ENCODE data around the gene EHMT1. TPM values are rescaled to one million over a fixed set of nuclear protein-coding genes. Genes with fewer than 3 reads are reported as not detected.

EHMT1 gene
- total RNA-seq, 1 experiment from 2014 or later: 35.9 TPM

DNA sequence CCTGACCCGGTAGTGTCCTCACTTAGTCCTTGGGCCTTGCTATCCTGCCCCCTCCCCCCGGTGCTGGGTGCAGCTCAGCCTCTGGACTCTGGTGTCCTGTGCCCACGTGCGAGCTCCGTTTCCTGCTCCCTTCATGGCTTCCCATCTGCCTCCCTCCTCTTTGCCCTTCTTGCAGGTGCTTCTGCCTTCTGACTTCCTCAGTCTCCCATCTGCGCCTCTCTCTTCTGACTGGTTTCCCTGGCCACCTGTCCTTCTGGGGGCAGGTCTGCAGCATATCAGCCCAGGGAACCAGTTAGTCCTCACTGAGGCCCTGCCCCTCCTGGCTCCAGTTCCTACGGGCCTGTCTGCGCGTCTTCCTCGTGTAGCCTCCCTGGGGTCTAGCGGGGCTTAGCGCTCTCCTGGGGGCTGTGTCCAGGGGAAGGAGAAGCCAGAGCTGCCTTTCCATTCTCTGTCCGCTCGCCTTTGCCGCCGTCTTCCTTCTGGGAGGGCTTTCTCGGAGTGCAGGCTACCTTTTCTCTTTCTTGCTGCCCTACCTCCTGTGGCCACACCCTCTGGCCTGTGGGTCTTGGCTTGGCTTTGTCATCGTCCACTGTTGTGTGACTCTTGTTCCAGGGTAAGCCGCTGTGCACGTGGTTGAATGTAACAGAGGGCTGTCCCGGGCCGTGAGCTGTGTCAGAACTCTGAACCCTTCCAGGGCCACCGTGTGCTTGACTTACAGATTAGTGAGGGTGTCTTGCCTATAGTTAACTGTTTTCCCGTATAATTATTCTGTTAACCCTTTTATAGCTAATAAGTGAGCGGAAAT lies 51.8 kb downstream of the EHMT1 start:
- DNase-seq: no peak
- Histone ChIP-seq H3K4me1 (ENCODE audit: low read length) (peaks cover 45% of the 10 kb centered on the region), H3K27me3 (ENCODE audit: low read length) (no peaks in the 10 kb centered on the region), H3K4me2 (ENCODE audit: low read depth, low read length, poor library complexity, severe bottlenecking) (no peak overlapping the region), H3K9me3 (ENCODE audit: low read length) (no peaks in the 10 kb centered on the region), H3K4me3 (ENCODE audit: low read length) (no peak overlapping the region), H3K27ac (ENCODE audit: low read length) (no peak overlapping the region), H2AFZ (ENCODE audit: low read length) (no peak overlapping the region), H3K9me2 (replicated peaks; ENCODE audit: insufficient read depth, low read length) (no peaks in the 10 kb centered on the region), H3K79me2 (ENCODE audit: low read length) (peaks cover 85% of the 10 kb centered on the region), H3K36me3 (ENCODE audit: insufficient read depth, low read length) (0 out of 2 replicates have a peak, but pooled peaks cover 4% of the 10 kb centered on the region), H4K20me1 (ENCODE audit: insufficient read depth, low read depth, low read length) (peaks cover 14% of the 10 kb centered on the region), H3K9ac (ENCODE audit: low read length) (no peak overlapping the region)

DNA sequence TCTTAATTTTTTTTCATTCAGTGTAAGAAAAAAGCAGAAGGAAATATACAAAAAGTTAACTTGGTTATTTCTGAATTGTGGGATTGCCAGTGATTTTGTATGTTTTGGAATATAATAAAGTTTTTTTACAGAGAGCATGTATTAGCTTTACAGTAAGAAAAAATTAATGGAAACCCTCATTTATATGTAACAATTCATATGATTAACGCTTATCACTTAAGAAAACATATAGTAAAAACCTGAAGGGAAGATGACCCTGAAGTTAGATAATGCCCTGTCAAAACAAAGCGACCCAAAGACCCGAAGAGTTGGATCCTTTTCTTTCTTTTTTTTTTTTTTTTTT lies 52.4 kb downstream of the EHMT1 start:
- H3K27ac ChIP-seq (ENCODE audit: low read length): no peak overlapping the region
- no peak overlapping the region for H3K9ac ChIP-seq (ENCODE audit: low read length)
- no peak overlapping the region for H2AFZ ChIP-seq (ENCODE audit: low read length)
- 0 out of 2 replicates have a peak, but pooled peaks cover 1% of the 10 kb centered on the region for H3K36me3 ChIP-seq (ENCODE audit: insufficient read depth, low read length)
- no peaks in the 10 kb centered on the region for H3K27me3 ChIP-seq (ENCODE audit: low read length)
- peaks cover 39% of the 10 kb centered on the region for H3K4me1 ChIP-seq (ENCODE audit: low read length)
- no peak overlapping the region for H3K4me3 ChIP-seq (ENCODE audit: low read length)
- H3K79me2 ChIP-seq (ENCODE audit: low read length): peaks cover 81% of the 10 kb centered on the region
- H3K9me3 ChIP-seq (ENCODE audit: low read length): no peaks in the 10 kb centered on the region
- no peaks in the 10 kb centered on the region for H3K9me2 ChIP-seq (replicated peaks; ENCODE audit: insufficient read depth, low read length)
- no peak overlapping the region for H3K4me2 ChIP-seq (ENCODE audit: low read depth, low read length, poor library complexity, severe bottlenecking)
- no peak for DNase-seq
- H4K20me1 ChIP-seq (ENCODE audit: insufficient read depth, low read depth, low read length): peaks cover 14% of the 10 kb centered on the region

DNA sequence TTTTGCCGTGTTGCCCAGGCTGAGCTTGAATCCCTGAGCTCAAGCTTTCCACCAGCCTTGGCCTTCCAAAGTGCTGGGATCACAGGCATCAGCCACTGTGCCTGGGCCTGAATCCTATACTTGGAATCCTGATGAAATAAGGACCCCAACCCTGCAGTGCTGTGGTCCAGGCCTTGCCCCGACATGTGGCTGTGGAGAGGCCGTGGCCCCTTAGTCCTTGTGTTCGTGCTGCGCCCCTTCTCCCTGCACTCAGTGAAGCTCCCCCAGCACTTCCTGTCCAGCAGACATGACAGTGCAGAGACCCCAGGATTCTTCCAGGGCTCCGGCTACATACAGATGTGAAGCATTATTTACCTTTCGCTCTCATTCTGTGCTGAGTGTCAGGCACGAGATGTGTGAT lies 52.9 kb downstream of the EHMT1 start:
- no peaks in the 10 kb centered on the region for H3K9me2 ChIP-seq (replicated peaks; ENCODE audit: insufficient read depth, low read length)
- DNase-seq: no peak
- H4K20me1 ChIP-seq (ENCODE audit: insufficient read depth, low read depth, low read length): peaks cover 10% of the 10 kb centered on the region; the same call in 1 of the 2 replicates
- H3K4me3 ChIP-seq (ENCODE audit: low read length): no peak overlapping the region
- peaks cover 34% of the 10 kb centered on the region for H3K4me1 ChIP-seq (ENCODE audit: low read length)
- peaks cover 81% of the 10 kb centered on the region for H3K79me2 ChIP-seq (ENCODE audit: low read length)
- no peak overlapping the region for H2AFZ ChIP-seq (ENCODE audit: low read length)
- H3K36me3 ChIP-seq (ENCODE audit: insufficient read depth, low read length): no peaks in the 10 kb centered on the region
- H3K9me3 ChIP-seq (ENCODE audit: low read length): no peaks in the 10 kb centered on the region
- 0 out of 2 replicates have a peak overlapping the region, but pooled peaks have one; percentile 8 for H3K27ac ChIP-seq (ENCODE audit: low read length)
- H3K9ac ChIP-seq (ENCODE audit: low read length): no peak overlapping the region
- H3K4me2 ChIP-seq (ENCODE audit: low read depth, low read length, poor library complexity, severe bottlenecking): no peak overlapping the region
- no peaks in the 10 kb centered on the region for H3K27me3 ChIP-seq (ENCODE audit: low read length)

DNA sequence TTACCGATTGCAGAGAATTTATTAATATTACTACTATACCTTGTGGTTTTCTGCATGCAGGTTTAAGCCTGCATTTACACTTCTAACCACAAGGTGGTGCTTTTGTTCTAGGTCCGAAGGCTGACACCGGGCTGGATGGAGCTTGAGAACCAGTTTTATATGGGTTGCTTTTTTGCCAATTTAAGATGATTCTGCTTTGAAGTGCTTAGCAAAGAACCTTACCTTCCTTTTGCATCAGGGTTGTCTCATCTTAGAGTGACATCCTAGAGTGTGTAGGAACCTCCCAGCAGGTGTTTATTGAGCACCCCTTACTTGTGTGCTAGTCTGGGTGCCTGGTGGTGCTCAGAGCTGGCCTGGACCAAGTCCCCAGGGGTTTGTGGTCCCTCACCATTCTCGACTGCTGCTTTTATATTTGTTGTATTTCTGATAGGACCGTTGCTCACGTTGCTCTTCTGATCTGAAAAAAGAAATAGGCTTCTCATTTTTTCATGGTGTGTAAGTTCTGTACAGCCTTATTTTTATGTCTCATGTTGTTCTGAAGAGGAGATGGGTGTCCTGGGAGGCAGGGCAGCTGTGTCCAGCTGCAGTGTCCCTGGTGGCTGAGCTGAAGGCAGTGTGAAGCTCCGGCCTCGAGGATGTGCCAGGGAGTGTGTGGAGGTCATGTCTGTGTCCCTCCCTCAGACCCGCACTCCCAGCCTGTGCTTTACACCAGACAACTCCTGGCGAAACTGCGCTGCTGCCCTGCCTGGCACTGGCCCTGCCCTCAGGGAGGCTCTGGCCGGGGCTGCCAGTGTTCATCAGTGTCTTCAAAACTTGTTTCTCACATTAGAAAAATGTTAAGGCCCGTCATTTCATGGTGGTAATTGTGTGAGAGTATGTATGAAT lies 54.3 kb downstream of the EHMT1 start:
- Histone ChIP-seq H4K20me1 (ENCODE audit: insufficient read depth, low read depth, low read length) (peaks cover 10% of the 10 kb centered on the region; the same call in 1 of the 2 replicates), H3K9ac (ENCODE audit: low read length) (peak overlapping the region; percentile 3; the same call in 1 of the 2 replicates), H3K4me3 (ENCODE audit: low read length) (no peak overlapping the region), H3K9me2 (replicated peaks; ENCODE audit: insufficient read depth, low read length) (no peaks in the 10 kb centered on the region), H3K4me2 (ENCODE audit: low read depth, low read length, poor library complexity, severe bottlenecking) (peak overlapping the region; percentile 8), H3K36me3 (ENCODE audit: insufficient read depth, low read length) (0 out of 2 replicates have a peak, but pooled peaks cover under 1% of the 10 kb centered on the region), H3K79me2 (ENCODE audit: low read length) (peaks cover 79% of the 10 kb centered on the region), H3K27me3 (ENCODE audit: low read length) (no peaks in the 10 kb centered on the region), H3K9me3 (ENCODE audit: low read length) (no peaks in the 10 kb centered on the region), H2AFZ (ENCODE audit: low read length) (no peak overlapping the region), H3K4me1 (ENCODE audit: low read length) (peaks cover 21% of the 10 kb centered on the region), H3K27ac (ENCODE audit: low read length) (peak overlapping the region; percentile 12; the same call in 1 of the 2 replicates)
- DNase-seq: peak; percentile 88

DNA sequence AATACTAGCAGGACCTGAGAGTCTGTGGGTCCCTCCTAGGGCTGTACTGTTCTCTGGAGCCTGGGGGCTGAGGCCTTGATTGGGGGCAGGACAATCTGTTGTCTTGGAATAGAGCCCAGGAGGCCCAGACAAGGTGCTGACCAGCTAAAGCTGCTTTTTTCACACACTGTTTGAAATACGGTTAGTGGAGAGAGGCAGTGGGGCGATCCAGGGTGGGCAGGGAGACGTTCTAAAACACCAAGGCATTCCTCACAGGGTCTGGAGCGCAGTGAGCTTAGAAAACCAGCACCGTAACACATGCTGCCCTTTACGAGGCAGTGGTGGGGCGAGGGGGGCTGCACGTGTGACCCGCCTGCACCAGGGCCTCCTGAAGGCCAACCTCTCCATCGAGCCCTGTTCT lies 55.1 kb downstream of the EHMT1 start:
- Histone ChIP-seq H3K9me3 (ENCODE audit: low read length) (no peaks in the 10 kb centered on the region), H3K9me2 (replicated peaks; ENCODE audit: insufficient read depth, low read length) (no peaks in the 10 kb centered on the region), H3K4me2 (ENCODE audit: low read depth, low read length, poor library complexity, severe bottlenecking) (no peak overlapping the region), H3K36me3 (ENCODE audit: insufficient read depth, low read length) (peaks cover 3% of the 10 kb centered on the region; the same call in 1 of the 2 replicates), H3K79me2 (ENCODE audit: low read length) (peaks cover 77% of the 10 kb centered on the region), H3K4me3 (ENCODE audit: low read length) (no peak overlapping the region), H2AFZ (ENCODE audit: low read length) (no peak overlapping the region), H3K9ac (ENCODE audit: low read length) (no peak overlapping the region), H3K27me3 (ENCODE audit: low read length) (no peaks in the 10 kb centered on the region), H4K20me1 (ENCODE audit: insufficient read depth, low read depth, low read length) (peaks cover 10% of the 10 kb centered on the region; the same call in 1 of the 2 replicates), H3K4me1 (ENCODE audit: low read length) (peaks cover 21% of the 10 kb centered on the region), H3K27ac (ENCODE audit: low read length) (no peak overlapping the region)
- no peak for DNase-seq

DNA sequence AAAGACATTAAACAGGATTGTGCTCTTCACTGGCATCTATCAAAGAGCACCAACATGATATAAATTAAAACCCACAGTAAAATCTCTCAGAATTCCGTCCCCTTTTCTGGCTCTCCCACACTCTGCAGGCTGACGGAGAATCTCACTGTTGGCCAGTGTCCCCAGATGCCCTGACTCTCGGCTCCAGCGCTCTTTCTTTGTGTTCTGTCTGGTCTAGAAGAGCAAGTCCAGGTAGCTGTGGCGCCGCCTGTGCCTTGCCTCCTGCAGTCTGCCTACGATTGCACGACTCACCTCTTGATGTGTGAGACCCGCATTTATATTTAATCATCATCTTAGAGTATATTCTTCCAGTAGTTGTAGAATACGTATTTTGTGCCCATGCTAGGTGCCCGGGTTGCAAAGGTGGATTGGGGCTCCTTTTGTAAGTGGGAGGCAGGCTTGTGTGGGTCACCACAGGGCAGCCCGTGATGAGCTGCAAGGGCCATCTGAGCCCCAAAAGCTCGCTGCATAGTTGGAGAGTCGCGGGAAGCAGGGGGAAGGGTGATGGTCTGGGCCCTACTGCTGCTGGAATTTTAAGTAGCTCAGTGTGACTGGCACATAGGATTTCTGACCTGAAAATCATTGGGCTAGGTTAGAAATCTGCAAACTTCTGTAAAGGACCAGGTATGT lies 55.6 kb downstream of the EHMT1 start:
- H3K4me2 ChIP-seq (ENCODE audit: low read depth, low read length, poor library complexity, severe bottlenecking): no peak overlapping the region

DNA sequence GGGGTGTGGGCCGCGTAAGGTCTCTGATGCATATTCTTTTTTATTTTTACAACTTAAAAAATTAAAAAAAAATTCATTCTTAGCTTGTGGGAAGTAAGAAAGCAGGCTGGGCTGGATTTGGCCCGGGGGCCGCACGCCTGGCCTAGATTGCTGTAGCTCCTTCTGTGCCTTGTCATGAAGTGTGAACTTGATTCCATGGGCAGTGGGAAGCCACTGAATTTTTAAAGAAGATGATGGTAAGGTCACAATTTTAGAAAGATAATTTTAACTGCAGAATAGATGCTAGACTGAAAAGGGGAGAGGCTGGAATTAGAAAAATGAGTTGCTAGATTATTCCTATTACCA lies 56.1 kb downstream of the EHMT1 start:
- no peak overlapping the region for H2AFZ ChIP-seq (ENCODE audit: low read length)
- H3K27me3 ChIP-seq (ENCODE audit: low read length): no peaks in the 10 kb centered on the region
- H3K4me3 ChIP-seq (ENCODE audit: low read length): no peak overlapping the region
- H3K4me1 ChIP-seq (ENCODE audit: low read length): peaks cover 21% of the 10 kb centered on the region
- no peak overlapping the region for H3K4me2 ChIP-seq (ENCODE audit: low read depth, low read length, poor library complexity, severe bottlenecking)
- H3K9ac ChIP-seq (ENCODE audit: low read length): no peak overlapping the region
- peaks cover 10% of the 10 kb centered on the region; the same call in 1 of the 2 replicates for H4K20me1 ChIP-seq (ENCODE audit: insufficient read depth, low read depth, low read length)
- H3K9me3 ChIP-seq (ENCODE audit: low read length): no peaks in the 10 kb centered on the region
- H3K36me3 ChIP-seq (ENCODE audit: insufficient read depth, low read length): peaks cover 3% of the 10 kb centered on the region; the same call in 1 of the 2 replicates
- H3K79me2 ChIP-seq (ENCODE audit: low read length): peaks cover 82% of the 10 kb centered on the region
- DNase-seq: no peak
- no peak overlapping the region for H3K27ac ChIP-seq (ENCODE audit: low read length)
- no peaks in the 10 kb centered on the region for H3K9me2 ChIP-seq (replicated peaks; ENCODE audit: insufficient read depth, low read length)

More for the DNA sequence above, 55.6 kb downstream of the EHMT1 start:
- H3K27me3 ChIP-seq (ENCODE audit: low read length): no peaks in the 10 kb centered on the region
- no peak overlapping the region for H3K27ac ChIP-seq (ENCODE audit: low read length)
- H3K9me3 ChIP-seq (ENCODE audit: low read length): no peaks in the 10 kb centered on the region
- H3K9ac ChIP-seq (ENCODE audit: low read length): no peak overlapping the region
- peaks cover 21% of the 10 kb centered on the region for H3K4me1 ChIP-seq (ENCODE audit: low read length)
- peaks cover 77% of the 10 kb centered on the region for H3K79me2 ChIP-seq (ENCODE audit: low read length)
- H3K36me3 ChIP-seq (ENCODE audit: insufficient read depth, low read length): peaks cover 3% of the 10 kb centered on the region; the same call in 1 of the 2 replicates
- DNase-seq: no peak
- H3K9me2 ChIP-seq (replicated peaks; ENCODE audit: insufficient read depth, low read length): no peaks in the 10 kb centered on the region
- H3K4me3 ChIP-seq (ENCODE audit: low read length): no peak overlapping the region
- no peak overlapping the region for H2AFZ ChIP-seq (ENCODE audit: low read length)
- peaks cover 10% of the 10 kb centered on the region; the same call in 1 of the 2 replicates for H4K20me1 ChIP-seq (ENCODE audit: insufficient read depth, low read depth, low read length)

Data from Karpas-422 (cell line).